HEK293 (cell line): Measurements from ENCODE around the gene PHKA2.

Source experiments
- CTCF ChIA-PET: fragments of 350-600 bp; formaldehyde crosslinking; extraction: SDS; loops from one replicate; lab custom pipeline; 2021; ENCODE audit warnings: antibody characterized with exemption; lab: Yijun Ruan, JAX
- POLR2A ChIA-PET: fragments of 300-600 bp; formaldehyde crosslinking; extraction: SDS; loops from one replicate; lab custom pipeline; 2020; ENCODE audit warnings: antibody characterized with exemption, inconsistent platforms; lab: Yijun Ruan, JAX
- H3K27ac ChIP-seq: fragments of 200-500 bp; sonication (Bioruptor generic); 2 replicates; pipeline ENCODE4 v1.5.1; 2014; ENCODE audit warnings: low read depth, low read length, control low read depth, inconsistent platforms; ENCODE audit errors: extremely low read depth
- H3K36me3 ChIP-seq, 2 experiments: fragments of 200-500 bp in 1 of 2; sonication (Bioruptor generic) in 1 of 2; 1 replicate in 1 of 2; 2 replicates in 1 of 2; pipeline ENCODE4 v1.5.1; 2014 to 2017; ENCODE audit warnings: inconsistent platforms in 2 of 2, low read length in 2 of 2; ENCODE audit not compliant: control insufficient read depth in 2 of 2, insufficient read depth in 1 of 2
- H3K4me1 ChIP-seq: fragments of 200-500 bp; sonication (Bioruptor generic); 2 replicates; pipeline ENCODE4 v1.5.1; 2014; ENCODE audit warnings: mild to moderate bottlenecking, low read length, inconsistent platforms; ENCODE audit not compliant: control insufficient read depth, insufficient read depth
- H3K4me3 ChIP-seq: 2 replicates; pipeline ENCODE4 v1.5.1; 2011; ENCODE audit warnings: low read depth, mild to moderate bottlenecking, control low read depth, low read length, moderate library complexity
- H3K9me3 ChIP-seq: fragments of 200-500 bp; sonication (Bioruptor generic); 2 replicates; pipeline ENCODE4 v1.5.1; 2014; ENCODE audit warnings: low read depth, low read length, inconsistent platforms; ENCODE audit not compliant: control insufficient read depth, insufficient read depth
- EGR2 ChIP-seq: fragments of 450-650 bp; formaldehyde crosslinking; IDR thresholded peaks from 2 replicates; pipeline ENCODE4 v1.5.1; 2016; ENCODE audit warnings: low read depth, missing biosample characterization, missing genetic modification characterization
- GLIS1 ChIP-seq: fragments of 450-650 bp; formaldehyde crosslinking; IDR thresholded peaks from 2 replicates; pipeline ENCODE4 v1.5.1; 2016; ENCODE audit warnings: missing biosample characterization, missing genetic modification characterization
- SCRT1 ChIP-seq: fragments of 450-650 bp; formaldehyde crosslinking; IDR thresholded peaks from 2 replicates; pipeline ENCODE4 v1.5.1; 2016; ENCODE audit warnings: missing biosample characterization, missing genetic modification characterization, borderline replicate concordance
- ZBTB1 ChIP-seq: fragments of 450-650 bp; formaldehyde crosslinking; IDR thresholded peaks from 2 replicates; pipeline ENCODE4 v1.5.1; 2016; ENCODE audit warnings: missing biosample characterization, missing genetic modification characterization
- ZBTB21 ChIP-seq: fragments of 450-650 bp; formaldehyde crosslinking; IDR thresholded peaks from 2 replicates; pipeline ENCODE4 v1.5.1; 2017; ENCODE audit warnings: missing biosample characterization, missing genetic modification characterization
- ZNF2 ChIP-seq: fragments of 450-650 bp; formaldehyde crosslinking; IDR thresholded peaks from 2 replicates; pipeline ENCODE4 v1.5.1; 2016; ENCODE audit warnings: missing biosample characterization, missing genetic modification characterization
- ZNF23 ChIP-seq: fragments of 450-650 bp; formaldehyde crosslinking; IDR thresholded peaks from 2 replicates; pipeline ENCODE4 v1.5.1; 2016; ENCODE audit warnings: missing biosample characterization, missing genetic modification characterization, borderline replicate concordance
- ZNF433 ChIP-seq: fragments of 450-650 bp; formaldehyde crosslinking; IDR thresholded peaks from 2 replicates; pipeline ENCODE4 v1.5.1; 2016; ENCODE audit warnings: missing biosample characterization, missing genetic modification characterization, low read depth
- ZNF510 ChIP-seq: fragments of 450-650 bp; formaldehyde crosslinking; IDR thresholded peaks from 2 replicates; pipeline ENCODE4 v1.5.1; 2018; ENCODE audit warnings: mild to moderate bottlenecking, missing genetic modification characterization, missing biosample characterization; ENCODE audit not compliant: insufficient replicate concordance
- ZNF530 ChIP-seq: fragments of 450-650 bp; formaldehyde crosslinking; IDR thresholded peaks from 2 replicates; pipeline ENCODE4 v1.5.1; 2016; ENCODE audit warnings: low read depth, missing biosample characterization, missing genetic modification characterization
- ZNF561 ChIP-seq: fragments of 450-650 bp; IDR thresholded peaks from 2 replicates; pipeline ENCODE4 v1.5.1; 2018; ENCODE audit warnings: missing biosample characterization, missing genetic modification characterization, borderline replicate concordance
- ZNF843 ChIP-seq: fragments of 450-650 bp; formaldehyde crosslinking; IDR thresholded peaks from 2 replicates; pipeline ENCODE4 v1.5.1; 2016; ENCODE audit warnings: missing biosample characterization, missing genetic modification characterization
- TF ChIP-seq, protein P1 (sequence below): fragments of 450-650 bp; formaldehyde crosslinking; IDR thresholded peaks from 2 replicates; pipeline ENCODE4 v1.5.1; 2016; ENCODE audit warnings: missing biosample characterization, missing genetic modification characterization
- TF ChIP-seq, protein P2 (sequence below): fragments of 450-650 bp; formaldehyde crosslinking; IDR thresholded peaks from 2 replicates; pipeline ENCODE4 v1.5.1; 2016; ENCODE audit warnings: missing biosample characterization, missing genetic modification characterization
- TF ChIP-seq, protein P3 (sequence below): fragments of 450-650 bp; formaldehyde crosslinking; IDR thresholded peaks from 2 replicates; pipeline ENCODE4 v1.5.0; 2017; ENCODE audit warnings: missing biosample characterization, missing genetic modification characterization, borderline replicate concordance
- TF ChIP-seq, protein P4 (sequence below): fragments of 450-650 bp; formaldehyde crosslinking; IDR thresholded peaks from 2 replicates; pipeline ENCODE4 v1.5.1; 2016; ENCODE audit warnings: missing biosample characterization, missing genetic modification characterization
- TF ChIP-seq, protein P5 (sequence below): fragments of 450-650 bp; formaldehyde crosslinking; IDR thresholded peaks from 2 replicates; pipeline ENCODE4 v1.5.1; 2017; ENCODE audit warnings: missing biosample characterization, mild to moderate bottlenecking, missing genetic modification characterization, moderate library complexity

PHKA2 gene

DNA sequence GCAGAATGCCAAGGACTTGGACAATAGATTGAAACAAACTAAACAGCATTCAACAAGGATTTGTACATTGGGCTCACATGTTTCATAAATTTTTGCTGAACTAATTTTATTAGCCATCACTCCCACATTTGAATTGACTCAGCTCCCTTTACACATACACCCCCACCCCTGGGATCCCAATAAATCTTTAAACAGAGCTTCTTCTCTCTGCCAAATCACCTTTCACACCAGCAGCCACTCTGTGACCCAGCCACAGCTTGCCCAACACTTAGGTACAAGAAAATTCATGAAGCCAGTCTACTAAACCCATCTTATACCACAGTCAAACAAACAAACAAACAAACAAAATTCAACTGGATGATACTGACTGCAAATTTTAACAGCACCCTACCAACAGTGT, 21.6 kb downstream of the PHKA2 start:
- no peak overlapping the region for H3K4me3 ChIP-seq
- TF ChIP-seq ZBTB21 (tag by site-specific recombination) (no peak), ZNF2 (tag by site-specific recombination) (no peak), GLIS1 (tag by site-specific recombination) (no peak), ZNF510 (no peak), ZNF843 (tag by site-specific recombination) (no peak), EGR2 (tag by site-specific recombination) (no peak), ZNF23 (no peak), ZNF530 (tag by site-specific recombination) (no peak), ZBTB1 (no peak), ZNF433 (tag by site-specific recombination) (no peak), ZNF561 (tag by site-specific recombination) (no peak), SCRT1 (tag by site-specific recombination) (no peak)
- TF ChIP-seq, protein P1, sequence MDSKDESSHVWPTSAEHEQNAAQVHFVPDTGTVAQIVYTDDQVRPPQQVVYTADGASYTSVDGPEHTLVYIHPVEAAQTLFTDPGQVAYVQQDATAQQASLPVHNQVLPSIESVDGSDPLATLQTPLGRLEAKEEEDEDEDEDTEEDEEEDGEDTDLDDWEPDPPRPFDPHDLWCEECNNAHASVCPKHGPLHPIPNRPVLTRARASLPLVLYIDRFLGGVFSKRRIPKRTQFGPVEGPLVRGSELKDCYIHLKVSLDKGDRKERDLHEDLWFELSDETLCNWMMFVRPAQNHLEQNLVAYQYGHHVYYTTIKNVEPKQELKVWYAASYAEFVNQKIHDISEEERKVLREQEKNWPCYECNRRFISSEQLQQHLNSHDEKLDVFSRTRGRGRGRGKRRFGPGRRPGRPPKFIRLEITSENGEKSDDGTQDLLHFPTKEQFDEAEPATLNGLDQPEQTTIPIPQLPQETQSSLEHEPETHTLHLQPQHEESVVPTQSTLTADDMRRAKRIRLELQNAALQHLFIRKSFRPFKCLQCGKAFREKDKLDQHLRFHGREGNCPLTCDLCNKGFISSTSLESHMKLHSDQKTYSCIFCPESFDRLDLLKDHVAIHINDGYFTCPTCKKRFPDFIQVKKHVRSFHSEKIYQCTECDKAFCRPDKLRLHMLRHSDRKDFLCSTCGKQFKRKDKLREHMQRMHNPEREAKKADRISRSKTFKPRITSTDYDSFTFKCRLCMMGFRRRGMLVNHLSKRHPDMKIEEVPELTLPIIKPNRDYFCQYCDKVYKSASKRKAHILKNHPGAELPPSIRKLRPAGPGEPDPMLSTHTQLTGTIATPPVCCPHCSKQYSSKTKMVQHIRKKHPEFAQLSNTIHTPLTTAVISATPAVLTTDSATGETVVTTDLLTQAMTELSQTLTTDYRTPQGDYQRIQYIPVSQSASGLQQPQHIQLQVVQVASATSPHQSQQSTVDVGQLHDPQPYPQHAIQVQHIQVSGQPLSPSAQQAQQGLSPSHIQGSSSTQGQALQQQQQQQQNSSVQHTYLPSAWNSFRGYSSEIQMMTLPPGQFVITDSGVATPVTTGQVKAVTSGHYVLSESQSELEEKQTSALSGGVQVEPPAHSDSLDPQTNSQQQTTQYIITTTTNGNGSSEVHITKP (tag by site-specific recombination) = no peak
- TF ChIP-seq, protein P2, sequence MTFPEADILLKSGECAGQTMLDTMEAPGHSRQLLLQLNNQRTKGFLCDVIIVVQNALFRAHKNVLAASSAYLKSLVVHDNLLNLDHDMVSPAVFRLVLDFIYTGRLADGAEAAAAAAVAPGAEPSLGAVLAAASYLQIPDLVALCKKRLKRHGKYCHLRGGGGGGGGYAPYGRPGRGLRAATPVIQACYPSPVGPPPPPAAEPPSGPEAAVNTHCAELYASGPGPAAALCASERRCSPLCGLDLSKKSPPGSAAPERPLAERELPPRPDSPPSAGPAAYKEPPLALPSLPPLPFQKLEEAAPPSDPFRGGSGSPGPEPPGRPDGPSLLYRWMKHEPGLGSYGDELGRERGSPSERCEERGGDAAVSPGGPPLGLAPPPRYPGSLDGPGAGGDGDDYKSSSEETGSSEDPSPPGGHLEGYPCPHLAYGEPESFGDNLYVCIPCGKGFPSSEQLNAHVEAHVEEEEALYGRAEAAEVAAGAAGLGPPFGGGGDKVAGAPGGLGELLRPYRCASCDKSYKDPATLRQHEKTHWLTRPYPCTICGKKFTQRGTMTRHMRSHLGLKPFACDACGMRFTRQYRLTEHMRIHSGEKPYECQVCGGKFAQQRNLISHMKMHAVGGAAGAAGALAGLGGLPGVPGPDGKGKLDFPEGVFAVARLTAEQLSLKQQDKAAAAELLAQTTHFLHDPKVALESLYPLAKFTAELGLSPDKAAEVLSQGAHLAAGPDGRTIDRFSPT (tag by site-specific recombination) = no peak
- TF ChIP-seq, protein P3, sequence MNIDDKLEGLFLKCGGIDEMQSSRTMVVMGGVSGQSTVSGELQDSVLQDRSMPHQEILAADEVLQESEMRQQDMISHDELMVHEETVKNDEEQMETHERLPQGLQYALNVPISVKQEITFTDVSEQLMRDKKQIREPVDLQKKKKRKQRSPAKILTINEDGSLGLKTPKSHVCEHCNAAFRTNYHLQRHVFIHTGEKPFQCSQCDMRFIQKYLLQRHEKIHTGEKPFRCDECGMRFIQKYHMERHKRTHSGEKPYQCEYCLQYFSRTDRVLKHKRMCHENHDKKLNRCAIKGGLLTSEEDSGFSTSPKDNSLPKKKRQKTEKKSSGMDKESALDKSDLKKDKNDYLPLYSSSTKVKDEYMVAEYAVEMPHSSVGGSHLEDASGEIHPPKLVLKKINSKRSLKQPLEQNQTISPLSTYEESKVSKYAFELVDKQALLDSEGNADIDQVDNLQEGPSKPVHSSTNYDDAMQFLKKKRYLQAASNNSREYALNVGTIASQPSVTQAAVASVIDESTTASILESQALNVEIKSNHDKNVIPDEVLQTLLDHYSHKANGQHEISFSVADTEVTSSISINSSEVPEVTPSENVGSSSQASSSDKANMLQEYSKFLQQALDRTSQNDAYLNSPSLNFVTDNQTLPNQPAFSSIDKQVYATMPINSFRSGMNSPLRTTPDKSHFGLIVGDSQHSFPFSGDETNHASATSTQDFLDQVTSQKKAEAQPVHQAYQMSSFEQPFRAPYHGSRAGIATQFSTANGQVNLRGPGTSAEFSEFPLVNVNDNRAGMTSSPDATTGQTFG (tag by site-specific recombination) = no peak
- TF ChIP-seq, protein P4, sequence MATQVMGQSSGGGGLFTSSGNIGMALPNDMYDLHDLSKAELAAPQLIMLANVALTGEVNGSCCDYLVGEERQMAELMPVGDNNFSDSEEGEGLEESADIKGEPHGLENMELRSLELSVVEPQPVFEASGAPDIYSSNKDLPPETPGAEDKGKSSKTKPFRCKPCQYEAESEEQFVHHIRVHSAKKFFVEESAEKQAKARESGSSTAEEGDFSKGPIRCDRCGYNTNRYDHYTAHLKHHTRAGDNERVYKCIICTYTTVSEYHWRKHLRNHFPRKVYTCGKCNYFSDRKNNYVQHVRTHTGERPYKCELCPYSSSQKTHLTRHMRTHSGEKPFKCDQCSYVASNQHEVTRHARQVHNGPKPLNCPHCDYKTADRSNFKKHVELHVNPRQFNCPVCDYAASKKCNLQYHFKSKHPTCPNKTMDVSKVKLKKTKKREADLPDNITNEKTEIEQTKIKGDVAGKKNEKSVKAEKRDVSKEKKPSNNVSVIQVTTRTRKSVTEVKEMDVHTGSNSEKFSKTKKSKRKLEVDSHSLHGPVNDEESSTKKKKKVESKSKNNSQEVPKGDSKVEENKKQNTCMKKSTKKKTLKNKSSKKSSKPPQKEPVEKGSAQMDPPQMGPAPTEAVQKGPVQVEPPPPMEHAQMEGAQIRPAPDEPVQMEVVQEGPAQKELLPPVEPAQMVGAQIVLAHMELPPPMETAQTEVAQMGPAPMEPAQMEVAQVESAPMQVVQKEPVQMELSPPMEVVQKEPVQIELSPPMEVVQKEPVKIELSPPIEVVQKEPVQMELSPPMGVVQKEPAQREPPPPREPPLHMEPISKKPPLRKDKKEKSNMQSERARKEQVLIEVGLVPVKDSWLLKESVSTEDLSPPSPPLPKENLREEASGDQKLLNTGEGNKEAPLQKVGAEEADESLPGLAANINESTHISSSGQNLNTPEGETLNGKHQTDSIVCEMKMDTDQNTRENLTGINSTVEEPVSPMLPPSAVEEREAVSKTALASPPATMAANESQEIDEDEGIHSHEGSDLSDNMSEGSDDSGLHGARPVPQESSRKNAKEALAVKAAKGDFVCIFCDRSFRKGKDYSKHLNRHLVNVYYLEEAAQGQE (tag by site-specific recombination) = no peak
- TF ChIP-seq, protein P5, sequence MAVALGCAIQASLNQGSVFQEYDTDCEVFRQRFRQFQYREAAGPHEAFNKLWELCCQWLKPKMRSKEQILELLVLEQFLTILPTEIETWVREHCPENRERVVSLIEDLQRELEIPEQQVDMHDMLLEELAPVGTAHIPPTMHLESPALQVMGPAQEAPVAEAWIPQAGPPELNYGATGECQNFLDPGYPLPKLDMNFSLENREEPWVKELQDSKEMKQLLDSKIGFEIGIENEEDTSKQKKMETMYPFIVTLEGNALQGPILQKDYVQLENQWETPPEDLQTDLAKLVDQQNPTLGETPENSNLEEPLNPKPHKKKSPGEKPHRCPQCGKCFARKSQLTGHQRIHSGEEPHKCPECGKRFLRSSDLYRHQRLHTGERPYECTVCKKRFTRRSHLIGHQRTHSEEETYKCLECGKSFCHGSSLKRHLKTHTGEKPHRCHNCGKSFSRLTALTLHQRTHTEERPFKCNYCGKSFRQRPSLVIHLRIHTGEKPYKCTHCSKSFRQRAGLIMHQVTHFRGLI (tag by site-specific recombination) = no peak
- no peaks in the 10 kb centered on the region; the same call in 1 of the 2 replicates for H3K9me3 ChIP-seq
- H3K4me1 ChIP-seq = no peaks in the 10 kb centered on the region
- no peaks in the 10 kb centered on the region for H3K36me3 ChIP-seq
- POLR2A ChIA-PET = no interaction called here
- no peak overlapping the region for H3K27ac ChIP-seq
- CTCF ChIA-PET = interaction anchor here (0.7 to 1.6 kb wide), 2 partner anchors 10 to 371 kb away, joined by 3 to 4 read pairs; no protein-coding TSS in a partner anchor
